AG09309 (cell line): ENCODE data around the gene XXYLT1.
"Not testable (repeated sequence)": the region's sequence is repeated elsewhere in the genome, so short reads cannot be mapped to it uniquely, and the experiment has no call there.

Source experiments
- DNase-seq: peaks from one replicate; pipeline ENCODE4 v3.0.0-alpha.2; 2010; ENCODE audit warnings: low read depth
- H3K4me3 ChIP-seq: 2 replicates; pipeline ENCODE4 v1.5.1; 2011; ENCODE audit warnings: mild to moderate bottlenecking, low read depth, low read length, moderate library complexity; ENCODE audit not compliant: control insufficient read depth
- CTCF ChIP-seq: IDR thresholded peaks from 2 replicates; pipeline ENCODE4 v1.5.1; 2011; ENCODE audit warnings: mild to moderate bottlenecking, low read depth, low read length, inconsistent platforms; ENCODE audit not compliant: insufficient read depth, control insufficient read depth; ENCODE audit errors: missing control alignments

The XXYLT1 gene

GRCh38 chr3:195056506-195056905, 214.5 kb downstream of the XXYLT1 start:
- H3K4me3 ChIP-seq = no peak overlapping the region
- TF ChIP-seq CTCF = no peak
- DNase-seq = no peak

- H3K4me3 ChIP-seq = no peak overlapping the region
- DNase-seq = no peak
- no peak for TF ChIP-seq CTCF
Measured at GRCh38 chr3:195054311-195054710, 216.6 kb downstream of the XXYLT1 start.

- TF ChIP-seq CTCF = no peak
- H3K4me3 ChIP-seq = no peak overlapping the region
- DNase-seq = no peak
Measured at GRCh38 chr3:195052939-195053338, 218.0 kb downstream of the XXYLT1 start.

GRCh38 chr3:195050296-195050695, 220.7 kb downstream of the XXYLT1 start:
- H3K4me3 ChIP-seq, DNase-seq: not testable (repeated sequence)

- no peak for TF ChIP-seq CTCF
- DNase-seq = no peak
- H3K4me3 ChIP-seq = no peak overlapping the region
Measured at GRCh38 chr3:195048059-195048905, 222.7 kb downstream of the XXYLT1 start.

- no peak for DNase-seq
- no peak for TF ChIP-seq CTCF
Measured at GRCh38 chr3:195047536-195047935, 223.4 kb downstream of the XXYLT1 start.

GRCh38 chr3:195046441-195046840, 224.5 kb downstream of the XXYLT1 start:
- H3K4me3 ChIP-seq = no peak overlapping the region
- no peak for DNase-seq
- TF ChIP-seq CTCF = no peak

More at GRCh38 chr3:195047536-195047935, 223.4 kb downstream of the XXYLT1 start:
- H3K4me3 ChIP-seq = no peak overlapping the region
